M059J (cell line): ENCODE measurements around the gene CBFB. TPM values are rescaled to one million over a fixed set of nuclear protein-coding genes. Genes with fewer than 3 reads are reported as not detected.
A peak's percentile ranks its signal among the peaks of the same experiment; 100 is the strongest.

Source experiments
- DNase-seq: peaks from one replicate; pipeline ENCODE4 v3.0.0-alpha.2; 2012; ENCODE audit warnings: low read depth
- total RNA-seq: library from RNA; depleted of rRNA; stranded (reverse); fragments of >200 nt; shearing (Covaris generic); gene quantifications from 2 replicates; pipeline ENCODE4 v1.2.3, GENCODE V29; 2014; rRNA removed

The CBFB gene
- total RNA-seq, 1 experiment from 2014 or later, result 111 TPM

DNA sequence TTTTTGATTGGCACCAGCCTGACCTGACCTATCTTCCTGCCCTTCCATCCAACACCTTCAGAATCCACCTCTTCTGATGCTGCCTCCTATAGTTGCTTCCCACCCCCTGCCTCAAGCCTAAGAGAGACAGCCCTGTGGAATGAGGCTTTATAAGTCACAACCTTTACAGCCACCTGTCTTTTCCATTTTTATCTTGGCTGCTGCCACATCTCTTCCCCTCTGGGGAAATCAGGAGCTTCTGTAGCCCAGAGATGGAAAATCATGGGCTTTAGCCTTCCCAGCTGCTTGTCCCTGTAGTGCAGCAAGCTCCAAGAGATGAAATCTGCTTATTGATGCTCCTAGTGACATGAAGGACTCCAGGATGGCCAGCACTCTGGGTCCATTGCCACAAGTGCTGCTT is 99.5 kb downstream of the CBFB start:
- DNase-seq, result no peak

GRCh38 chr16:67128887-67129286 is 99.9 kb downstream of the CBFB start:
- DNase-seq, result no peak

DNA sequence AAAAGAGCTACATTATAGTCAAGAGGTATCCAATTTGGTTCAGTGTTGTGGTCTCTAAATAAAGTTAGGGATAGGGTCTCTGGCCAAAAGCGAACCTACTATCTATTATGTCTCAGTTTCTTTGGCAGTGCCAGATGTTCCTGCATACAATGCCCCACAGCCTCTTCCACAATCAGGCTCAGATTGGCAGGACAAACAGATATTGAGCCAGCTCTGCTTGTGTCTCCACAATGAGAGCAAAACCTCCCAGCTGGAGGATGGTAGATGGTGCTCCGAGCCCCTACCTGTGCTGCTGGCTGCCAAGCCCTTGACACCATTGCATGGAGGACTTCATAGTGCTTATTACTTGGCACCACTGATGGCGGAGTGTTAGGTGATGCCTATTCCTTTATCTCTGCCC is 100.5 kb downstream of the CBFB start:
- DNase-seq, result no peak

DNA sequence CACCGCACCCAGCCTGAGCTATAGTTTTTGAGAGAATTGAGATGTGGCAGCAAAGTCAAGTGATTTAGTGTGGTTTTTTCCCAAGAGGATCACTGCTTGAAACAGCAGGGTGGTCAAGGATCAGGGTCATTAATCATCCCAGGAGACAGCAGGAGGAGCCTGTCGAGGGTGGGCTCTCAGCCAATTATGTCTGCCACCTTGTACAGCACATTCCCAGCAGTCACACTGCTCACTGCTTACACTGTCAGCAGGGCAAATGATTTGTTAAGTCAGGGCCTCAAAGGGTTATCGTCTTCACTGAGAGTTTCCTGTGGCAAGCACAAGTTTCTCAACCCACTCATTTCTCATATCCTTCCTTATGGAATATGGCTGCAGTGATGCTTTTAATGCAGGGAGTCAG is 108.7 kb downstream of the CBFB start:
- no peak for DNase-seq

DNA sequence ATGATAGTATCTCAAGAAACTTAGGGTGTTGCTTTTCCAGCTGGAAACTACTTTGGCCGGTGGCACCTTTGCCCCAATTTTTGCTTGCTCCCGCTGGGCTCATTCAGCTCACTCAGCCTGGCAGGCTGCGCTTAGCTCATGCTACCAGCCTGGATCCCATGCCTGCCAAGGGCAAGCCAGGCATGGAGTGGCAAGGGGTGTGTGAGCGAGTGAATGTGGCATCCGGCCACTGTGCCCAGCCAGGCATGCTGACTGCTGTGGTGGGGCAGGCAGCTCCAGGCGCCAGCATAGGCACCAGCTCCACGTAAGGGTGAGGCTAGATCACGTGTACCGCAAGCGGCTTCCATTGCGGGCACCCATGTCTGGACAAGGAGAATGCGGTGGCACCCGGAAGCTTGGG is 112.4 kb downstream of the CBFB start:
- DNase-seq, result no peak

DNA sequence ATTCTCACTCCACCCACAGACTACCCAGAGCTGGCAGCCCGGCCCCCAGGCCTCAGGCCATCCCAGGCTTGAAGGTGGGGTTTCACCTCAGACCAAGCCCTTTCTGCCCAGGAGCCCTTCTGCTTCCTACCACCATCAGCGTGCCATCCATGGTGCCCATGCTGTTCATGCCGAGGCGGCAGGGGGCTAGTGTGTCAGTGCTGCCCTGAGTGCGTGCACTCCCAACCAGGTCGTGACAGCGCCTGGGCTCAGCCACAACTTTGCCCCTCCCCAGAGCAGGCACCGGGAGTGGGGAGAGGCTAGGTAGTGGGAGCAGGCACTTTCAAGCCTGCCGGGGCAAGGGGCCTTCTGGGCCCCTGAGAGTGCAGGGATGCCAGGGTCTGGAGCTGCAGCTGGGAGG is 113.4 kb downstream of the CBFB start:
- no peak for DNase-seq

DNA sequence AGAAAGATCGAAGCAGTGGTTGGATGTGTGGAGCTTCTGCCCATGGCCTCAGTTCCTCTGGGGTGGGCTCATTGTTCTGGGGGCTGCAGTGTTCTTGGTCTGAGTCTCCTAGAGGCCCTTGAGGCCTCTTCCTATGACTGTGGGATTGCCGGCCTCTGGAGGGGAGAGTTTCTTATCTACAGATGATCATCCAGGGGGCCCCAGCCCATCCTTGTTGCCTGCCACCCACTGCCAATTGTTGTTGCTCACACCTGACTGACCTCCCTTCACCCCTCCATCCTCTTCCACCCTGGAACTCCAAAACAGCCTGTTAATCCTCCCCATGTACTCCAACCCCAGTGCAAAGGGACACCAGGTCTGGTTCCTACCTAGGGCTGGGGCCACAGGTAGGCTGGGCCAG is 116.0 kb downstream of the CBFB start:
- DNase-seq, result no peak

- no peak for DNase-seq
Observed at GRCh38 chr16:67145746-67146145, 116.8 kb downstream of the CBFB start.

- DNase-seq, result peak; percentile 41
Observed at GRCh38 chr16:67146523-67147357, 117.8 kb downstream of the CBFB start.

DNA sequence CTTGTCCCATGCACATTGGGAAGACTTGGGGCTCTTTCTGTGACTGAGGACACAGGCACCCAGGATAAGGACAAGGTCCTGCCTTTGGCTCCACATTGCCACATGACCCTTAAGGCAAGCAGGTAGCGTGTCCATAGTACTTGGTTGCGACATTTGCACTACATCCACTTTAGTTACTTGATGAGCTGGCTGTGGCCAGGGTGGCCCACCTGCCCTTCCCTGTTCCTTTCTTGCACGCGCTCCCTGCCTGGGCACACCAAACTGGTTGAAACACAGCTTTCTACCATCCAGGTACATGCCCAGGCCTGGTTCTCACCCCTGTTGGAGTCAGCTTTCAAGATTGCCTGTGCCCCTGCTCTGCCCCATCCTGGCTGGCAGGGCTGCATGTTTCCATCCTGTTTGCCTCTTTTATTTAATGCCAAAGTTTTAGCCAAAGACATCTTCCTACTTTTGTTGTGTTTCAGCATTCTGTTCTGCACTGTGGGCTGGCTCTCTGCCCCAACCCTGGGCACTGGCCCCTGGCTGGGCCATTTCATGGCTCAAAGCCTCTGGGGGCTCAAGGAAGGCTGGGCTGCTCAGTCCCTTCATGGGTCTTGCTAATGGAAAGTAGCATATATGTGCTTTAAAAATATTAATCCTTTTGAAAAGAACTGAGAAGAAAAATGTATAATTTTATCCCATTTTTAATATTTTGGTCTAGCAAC is 118.6 kb downstream of the CBFB start:
- no peak for DNase-seq

DNA sequence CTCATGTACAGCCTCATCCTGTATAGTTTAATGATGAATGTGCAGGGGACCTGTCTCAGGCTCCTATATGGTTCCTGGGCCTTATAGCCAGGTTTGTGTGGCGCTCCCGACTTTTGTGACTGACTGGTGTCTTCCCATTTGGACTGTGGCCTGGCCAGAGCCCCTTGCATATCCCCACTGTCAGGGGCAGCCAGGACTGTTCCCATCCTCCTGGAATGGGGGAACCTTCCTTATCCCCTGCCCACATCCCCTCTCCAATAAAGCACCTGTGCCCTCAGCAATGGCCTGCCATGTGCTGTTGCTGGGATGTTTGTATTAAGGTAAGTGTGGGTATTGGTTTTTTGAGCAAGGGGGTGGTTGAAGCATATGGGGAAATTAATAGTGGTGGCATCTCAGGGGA is 119.3 kb downstream of the CBFB start:
- DNase-seq, result no peak

DNA sequence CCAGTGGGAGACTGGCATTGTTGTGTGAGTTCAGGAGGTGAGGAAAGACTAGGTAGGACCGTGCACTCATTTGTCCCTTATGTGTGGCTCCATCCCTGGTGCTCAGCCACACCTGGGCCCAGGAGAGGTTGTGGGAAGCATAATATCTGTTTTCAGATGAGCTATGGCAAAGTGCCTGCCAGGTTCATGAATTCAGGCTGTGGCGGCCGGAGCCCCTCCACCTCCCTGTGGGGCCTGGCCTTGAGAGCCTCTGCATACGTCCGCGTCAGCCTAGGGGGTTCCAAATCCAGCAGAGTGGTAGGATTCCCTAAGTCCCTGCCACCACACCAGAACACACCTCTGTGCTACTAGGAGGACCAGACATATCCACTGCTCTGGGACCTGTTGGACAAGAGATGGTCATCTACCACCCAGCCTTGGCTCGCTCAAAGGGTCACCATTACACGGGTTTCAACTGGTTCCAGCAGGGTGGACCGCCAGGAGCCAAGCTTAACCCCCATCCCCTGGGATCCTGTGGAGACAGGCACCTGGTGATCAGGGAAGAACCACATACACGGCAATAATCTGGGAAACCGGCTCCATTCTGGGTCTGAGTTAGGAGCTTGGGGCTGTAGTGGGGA is 119.8 kb downstream of the CBFB start:
- no peak for DNase-seq

DNA sequence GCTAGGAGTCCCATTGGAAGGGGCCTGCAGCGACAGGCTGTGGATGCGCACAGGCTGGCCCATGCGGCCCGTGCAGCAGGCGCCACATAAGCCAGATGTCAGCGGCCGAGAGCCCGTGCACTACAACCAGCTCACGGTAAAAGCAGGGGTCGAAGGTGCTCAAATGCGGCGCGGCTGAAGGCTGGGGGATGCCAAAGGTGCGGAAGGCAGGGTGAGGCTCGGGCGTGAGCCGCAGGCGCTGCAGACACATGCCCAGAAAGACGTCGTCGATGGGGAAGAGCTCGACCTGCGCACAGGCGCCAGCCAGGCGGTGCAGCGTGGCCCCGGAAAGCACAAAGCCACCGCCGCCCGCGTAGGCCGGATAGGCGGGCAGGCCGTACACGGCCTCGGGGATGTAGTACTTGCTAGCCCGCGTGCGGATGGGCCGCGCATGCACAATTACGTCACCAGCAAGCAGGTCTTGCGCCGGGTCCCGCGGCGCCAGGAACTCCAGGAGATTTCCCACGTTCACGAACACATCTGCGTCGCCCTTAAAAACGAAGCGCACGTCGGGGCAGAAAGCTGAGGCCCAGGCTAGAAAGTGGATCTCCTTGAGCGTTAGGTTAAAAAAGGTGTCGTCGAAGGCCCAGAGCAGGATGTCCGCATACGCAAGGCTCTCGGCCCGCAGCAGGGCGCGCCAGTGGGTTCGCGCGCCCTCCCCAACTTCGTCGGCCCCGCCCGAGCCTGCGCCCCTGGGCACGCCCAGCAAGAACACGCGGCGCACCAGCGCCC is 120.5 kb downstream of the CBFB start:
- no peak for DNase-seq

DNA sequence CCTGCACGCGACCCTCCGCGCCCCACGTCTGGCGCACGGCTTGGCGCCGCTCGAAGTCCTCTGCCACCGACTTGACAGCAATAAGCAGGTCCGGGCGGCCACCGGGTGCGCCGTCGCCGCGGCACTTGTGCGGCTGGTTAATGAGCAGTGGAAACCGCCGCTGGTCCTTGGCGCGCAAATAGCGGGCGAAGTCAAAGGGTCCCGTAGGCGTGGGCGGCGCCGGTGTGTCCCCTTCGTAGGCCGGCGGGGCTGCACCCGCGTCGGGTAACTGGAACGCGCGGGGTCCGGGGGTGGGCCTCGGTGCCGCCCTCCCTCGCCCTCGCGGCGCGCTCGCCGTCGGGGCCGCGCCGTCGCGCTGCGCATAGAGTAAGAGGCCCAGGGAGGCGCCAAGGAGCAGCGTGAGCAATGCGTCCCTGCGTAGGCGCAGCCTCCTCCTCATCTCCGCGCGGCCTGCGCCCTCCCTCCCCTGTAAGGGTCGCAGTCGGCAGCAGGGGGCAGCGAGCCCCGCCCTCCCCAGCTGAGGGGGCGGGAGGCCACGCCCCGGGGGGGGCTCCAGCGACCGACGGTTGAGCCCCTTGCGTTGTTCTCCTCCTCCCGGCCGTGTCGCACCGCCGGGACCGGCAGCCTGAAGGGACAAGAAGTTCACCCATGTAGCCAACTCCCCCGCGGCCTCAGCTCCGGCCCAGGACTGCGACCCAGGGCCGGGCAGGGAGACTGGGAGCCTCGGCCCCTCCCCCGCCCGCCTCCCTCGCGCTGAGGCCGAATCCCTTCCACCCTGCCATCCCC is 121.3 kb downstream of the CBFB start:
- DNase-seq, result no peak

Other genes starting within 250 kb of the CBFB start
- not detected in 2 replicates for gene TERB1, start 227.6 kb upstream of the CBFB start, total RNA-seq
- gene NAE1, start 198.2 kb upstream of the CBFB start, total RNA-seq, result 91.2 and 127 TPM in 2 replicates
- gene CA7, start 184.7 kb upstream of the CBFB start, total RNA-seq, result not detected in 2 replicates
- gene PDP2, start 148.6 kb upstream of the CBFB start, total RNA-seq, result 4.2 and 15.1 TPM in 2 replicates
- gene CDH16, start 110.3 kb upstream of the CBFB start, total RNA-seq, result not detected in 2 replicates
- 3.2 and 9.4 TPM in 2 replicates for gene RRAD, start 103.6 kb upstream of the CBFB start, total RNA-seq
- gene CIAO2B, start 94.7 kb upstream of the CBFB start, total RNA-seq, result 183 and 280 TPM in 2 replicates
- gene CES2, start 93.6 kb upstream of the CBFB start, total RNA-seq, result 15.9 and 26.6 TPM in 2 replicates
- gene CES3, start 67.9 kb upstream of the CBFB start, total RNA-seq, result 0.44 and 1.0 TPM in 2 replicates
- gene CES4A, start 40.6 kb upstream of the CBFB start, total RNA-seq, result not detected in 2 replicates
- gene PHAF1, start 80.8 kb downstream of the CBFB start, total RNA-seq, result 16.0 and 18.7 TPM in 2 replicates
- gene B3GNT9, start 121.8 kb downstream of the CBFB start, total RNA-seq, result 43.9 and 82.1 TPM in 2 replicates
- gene TRADD, start 130.8 kb downstream of the CBFB start, total RNA-seq, result 33.3 and 44.0 TPM in 2 replicates
- 6.2 and 8.6 TPM in 2 replicates for gene FBXL8, start 130.8 kb downstream of the CBFB start, total RNA-seq
- 0.49 and 4.1 TPM in 2 replicates for gene HSF4, start 135.6 kb downstream of the CBFB start, total RNA-seq
- 29.1 and 58.9 TPM in 2 replicates for gene NOL3, start 141.4 kb downstream of the CBFB start, total RNA-seq
- 7.7 and 13.7 TPM in 2 replicates for gene MATCAP1, start 154.8 kb downstream of the CBFB start, total RNA-seq
- gene EXOC3L1, start 161.0 kb downstream of the CBFB start, total RNA-seq, result 0.54 and 1.4 TPM in 2 replicates
- 95.7 and 106 TPM in 2 replicates for gene E2F4, start 163.0 kb downstream of the CBFB start, total RNA-seq
- 0.62 and 1.2 TPM in 2 replicates for gene ELMO3, start 170.0 kb downstream of the CBFB start, total RNA-seq
- gene TMEM208, start 198.0 kb downstream of the CBFB start, total RNA-seq, result 44.2 and 44.7 TPM in 2 replicates
- 11.8 and 26.0 TPM in 2 replicates for gene FHOD1, start 218.3 kb downstream of the CBFB start, total RNA-seq
- 0.62 and 1.3 TPM in 2 replicates for gene SLC9A5, start 219.8 kb downstream of the CBFB start, total RNA-seq